T47D (cell line): ENCODE measurements around the gene TMEM116.
"Not testable (repeated sequence)": the region's sequence is repeated elsewhere in the genome, so short reads cannot be mapped to it uniquely, and the experiment has no call there.

Experiments used
- DNase-seq, 2 experiments: peaks; one replicate each; pipeline versions ENCODE4 v3.0.0 to v3.0.0-alpha.2; 2011 to 2012; ENCODE audit warnings: low read depth in 1 of 2, low spot score in 1 of 2
- JUND ChIP-seq: IDR thresholded peaks from 2 replicates; pipeline ENCODE4 v1.6.1; 2012; ENCODE audit warnings: low read depth
- in situ Hi-C: cut with HindIII; loops from 2 replicates; pipeline ENCODE4 v1.10.0; 2016; ENCODE audit warnings: low sequenced_read_pairs, low pct_unique_long_range_greater_than_20kb

The TMEM116 gene

DNA sequence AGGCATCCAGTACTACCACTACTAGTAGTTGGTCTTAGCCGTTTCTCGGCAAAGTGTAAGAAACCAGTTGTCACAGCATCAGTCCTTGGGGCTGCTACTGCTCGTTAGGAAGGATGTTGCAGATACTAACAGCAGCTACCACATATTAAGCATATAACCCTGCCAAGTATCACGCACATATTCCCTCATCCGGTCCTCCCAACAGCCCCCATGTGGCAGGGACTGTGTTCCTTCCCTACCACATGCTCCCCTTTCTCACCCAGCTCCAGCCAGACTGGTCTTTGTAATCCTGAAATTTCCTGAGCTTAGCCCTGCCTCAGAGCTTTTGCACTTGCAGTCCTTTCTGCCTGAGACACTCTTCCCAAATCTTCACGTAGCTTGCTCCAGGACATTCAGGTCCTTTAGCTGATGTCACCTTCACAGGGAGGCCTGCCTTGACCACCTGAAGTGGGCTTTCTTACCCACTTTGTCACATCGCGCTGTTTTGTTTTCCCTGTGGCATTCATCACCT lies 8.0 kb upstream of the TMEM116 start:
- in situ Hi-C loops: no loop called here
- no peak for DNase-seq
- TF ChIP-seq JUND: no peak

DNA sequence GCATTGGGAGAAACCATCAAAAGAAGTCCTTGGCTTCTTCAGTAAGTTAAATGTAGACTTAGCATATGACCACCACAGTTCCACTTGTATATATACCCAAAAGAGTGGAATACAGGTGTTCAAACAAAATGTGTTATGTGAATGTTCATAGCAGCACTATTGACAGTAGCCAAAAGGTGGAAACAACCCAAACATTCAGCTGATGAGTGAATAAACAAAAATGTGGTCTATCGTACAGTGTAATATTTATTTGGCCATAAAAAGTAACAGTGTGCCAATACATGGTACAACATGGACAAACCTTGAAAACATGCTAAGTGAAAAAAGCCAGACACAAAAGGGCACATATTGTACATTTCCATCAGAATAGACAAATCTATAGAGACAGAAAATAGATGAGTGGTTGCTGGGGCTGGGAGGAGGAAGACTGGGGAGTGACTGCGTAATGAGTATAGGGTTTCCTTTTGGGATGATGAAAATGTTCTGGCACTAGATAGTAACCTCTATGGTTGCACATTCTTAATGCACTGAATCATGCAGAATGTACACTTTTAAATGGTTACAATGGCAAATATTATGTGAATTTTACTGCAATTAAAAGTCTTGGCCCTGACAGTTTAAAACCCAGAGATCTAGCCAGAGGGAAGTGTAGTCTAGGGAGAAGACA lies 5.7 kb upstream of the TMEM116 start:
- no peak for DNase-seq
- no peak for TF ChIP-seq JUND
- in situ Hi-C loops: no loop called here

DNA sequence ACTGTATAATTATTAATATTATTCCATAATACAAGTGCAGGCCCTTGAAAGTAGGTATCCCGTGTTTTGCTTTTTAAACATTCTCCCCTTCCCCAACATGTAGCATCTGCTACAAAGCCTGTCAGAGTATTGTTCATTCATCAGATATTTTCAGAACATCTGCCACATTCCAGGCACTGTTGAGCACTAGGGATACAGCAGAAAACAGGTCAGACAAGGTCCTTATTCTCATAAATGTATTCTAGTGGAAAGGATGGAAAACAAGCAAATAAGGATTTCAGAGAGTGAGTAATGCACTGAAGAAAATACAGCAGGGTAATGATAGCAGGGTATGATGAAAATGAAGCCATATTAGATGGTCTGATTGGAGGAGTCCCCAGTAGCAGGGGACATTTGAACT lies 4.1 kb upstream of the TMEM116 start:
- TF ChIP-seq JUND: no peak
- DNase-seq: no peak
- in situ Hi-C loops: no loop called here

DNA sequence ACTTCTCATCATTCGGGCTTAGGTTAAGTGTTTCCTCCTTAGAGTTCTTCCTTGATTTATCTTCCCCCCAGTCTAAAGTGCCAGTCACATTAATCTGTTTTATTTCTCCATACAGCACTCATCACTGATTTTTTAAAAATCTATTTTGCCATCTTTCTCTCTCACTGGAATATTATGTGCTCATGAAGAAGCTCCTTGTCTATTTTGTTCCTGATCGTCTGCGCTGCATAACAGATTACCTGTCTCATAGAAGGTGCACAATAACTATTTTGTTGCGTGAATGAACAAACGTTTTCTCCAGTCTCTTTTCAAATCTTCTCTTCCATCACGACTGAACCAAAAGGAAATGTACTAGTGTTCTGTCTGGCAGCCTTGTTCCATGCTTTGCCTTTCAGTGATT lies 3.0 kb upstream of the TMEM116 start:
- TF ChIP-seq JUND: no peak
- in situ Hi-C loops: no loop called here
- DNase-seq: no peak

DNA sequence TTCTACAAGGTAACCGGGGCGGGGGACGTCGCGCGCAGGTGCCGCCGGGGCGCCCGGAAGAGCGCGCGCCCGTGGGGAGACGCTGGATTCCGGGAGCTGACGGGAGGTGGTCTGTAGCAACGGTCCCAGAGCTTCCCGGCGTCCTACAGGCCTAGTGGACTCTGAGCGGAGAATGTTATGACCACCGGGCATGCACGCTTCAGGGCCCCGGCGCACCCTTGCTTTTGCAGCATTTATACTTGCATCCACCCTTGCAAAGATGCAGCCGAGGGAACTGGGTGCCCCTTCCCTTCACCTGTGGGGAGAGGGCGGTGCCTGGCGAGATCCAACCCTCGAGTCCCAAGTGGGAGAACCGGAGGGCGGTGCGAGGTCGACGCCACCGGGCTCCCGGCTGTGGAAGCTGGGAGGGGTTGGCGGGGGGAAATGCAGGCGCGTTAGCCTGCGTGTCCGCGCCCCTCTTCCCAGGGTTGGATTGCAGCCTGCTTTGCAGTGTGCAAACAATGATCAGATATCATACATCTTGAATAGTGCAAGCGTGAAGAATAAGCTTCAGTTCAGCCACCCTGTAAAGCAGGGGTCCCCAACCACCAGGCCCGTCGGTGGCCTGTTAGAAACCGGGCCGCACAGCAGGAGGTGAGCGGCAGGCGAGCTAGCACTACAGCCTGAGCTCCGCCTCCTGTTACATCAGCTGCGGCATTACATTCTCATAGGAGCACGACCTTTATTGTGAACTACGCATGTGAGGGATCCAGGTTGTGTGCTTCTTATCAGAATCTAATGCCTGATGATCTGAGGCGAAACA lies 837 bp upstream of the TMEM116 start:
- in situ Hi-C loops: no loop called here
- DNase-seq: peak; percentile 55 to 85
- no peak for TF ChIP-seq JUND

DNA sequence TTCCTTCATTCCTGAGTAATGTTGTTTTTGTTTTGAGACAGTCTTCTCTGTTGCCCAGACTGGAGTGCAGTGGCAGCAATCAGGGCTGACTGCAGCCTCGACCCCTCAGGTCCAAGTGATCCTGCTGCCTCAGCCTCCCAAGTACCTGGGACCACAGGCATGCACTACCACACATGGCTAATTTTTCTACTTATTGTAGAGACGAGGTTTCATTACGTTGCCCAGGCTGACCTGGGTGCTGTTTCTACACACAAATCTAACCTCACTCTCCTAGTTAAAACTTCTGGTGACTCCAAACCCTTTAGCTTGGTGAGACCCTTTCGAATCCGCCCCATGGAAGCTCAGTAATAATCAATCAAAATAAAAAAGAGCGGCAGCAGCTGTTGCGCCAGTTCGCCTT lies 1.3 kb downstream of the TMEM116 start:
- DNase-seq: no peak
- in situ Hi-C loops: no loop called here
- no peak for TF ChIP-seq JUND

DNA sequence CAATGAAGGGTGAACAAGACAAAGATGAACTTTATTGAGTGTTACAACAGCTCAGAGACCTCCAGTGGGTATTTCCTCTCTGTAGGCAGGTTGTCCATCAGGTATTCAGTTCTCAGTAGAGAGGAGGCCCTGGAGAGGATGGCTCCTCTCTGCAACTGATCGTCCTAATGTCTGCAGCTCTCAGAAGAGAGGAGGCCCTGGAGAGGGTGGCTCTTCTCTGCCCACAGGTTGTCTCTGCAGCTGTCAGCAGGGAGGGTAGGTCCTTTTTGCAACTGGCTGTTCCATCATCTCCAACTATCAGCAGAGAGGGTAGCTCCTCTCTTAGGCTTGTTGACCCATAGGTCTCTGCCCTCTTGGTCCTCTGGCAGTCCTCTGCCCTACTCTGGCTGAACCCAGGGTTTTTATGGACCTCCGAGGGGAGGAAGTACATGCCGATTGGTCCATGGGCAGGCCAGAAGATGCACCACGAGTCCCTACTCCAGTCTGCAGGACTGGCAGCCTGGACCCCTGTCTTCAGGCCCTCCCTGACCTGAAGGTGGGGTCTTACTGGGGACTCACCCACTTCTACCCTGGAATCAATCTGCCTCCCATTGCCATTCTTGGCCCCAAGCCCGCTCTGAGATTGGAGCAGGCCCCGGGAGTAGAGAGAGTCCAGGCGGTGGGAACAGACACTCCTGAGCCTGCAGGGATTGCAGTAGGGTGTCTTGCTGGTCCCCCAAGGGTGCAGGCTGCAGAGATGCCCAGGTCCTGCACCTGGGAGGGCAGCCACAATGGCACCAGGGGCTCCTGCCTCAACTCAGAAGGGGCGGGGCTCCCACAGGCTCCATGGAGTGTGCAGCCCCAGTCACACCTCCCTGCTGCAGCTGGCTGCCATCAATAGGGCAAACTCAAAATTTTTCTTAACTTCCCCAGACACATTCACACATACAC lies 2.3 kb downstream of the TMEM116 start:
- in situ Hi-C loops: no loop called here
- DNase-seq: no peak
- TF ChIP-seq JUND: no peak

DNA sequence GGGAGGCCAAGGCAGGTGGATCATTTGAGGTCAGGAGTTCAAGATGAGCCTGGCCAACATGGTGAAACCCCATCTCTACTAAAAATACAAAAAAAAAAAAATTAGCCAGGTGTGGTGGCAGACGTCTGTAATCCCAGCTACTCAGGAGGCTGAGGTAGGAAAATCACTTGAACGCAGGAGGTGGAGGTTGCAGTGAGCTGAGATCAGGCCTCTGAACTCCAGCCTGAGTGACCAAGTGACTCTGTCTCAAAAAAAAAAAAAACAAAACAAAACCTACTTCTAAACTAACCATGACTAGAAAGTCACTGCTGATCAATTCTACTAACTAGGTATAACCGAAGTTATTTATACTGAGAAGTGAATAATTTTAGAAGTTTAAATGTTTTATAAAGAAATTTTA lies 3.4 kb downstream of the TMEM116 start:
- in situ Hi-C loops, DNase-seq: not testable (repeated sequence)

DNA sequence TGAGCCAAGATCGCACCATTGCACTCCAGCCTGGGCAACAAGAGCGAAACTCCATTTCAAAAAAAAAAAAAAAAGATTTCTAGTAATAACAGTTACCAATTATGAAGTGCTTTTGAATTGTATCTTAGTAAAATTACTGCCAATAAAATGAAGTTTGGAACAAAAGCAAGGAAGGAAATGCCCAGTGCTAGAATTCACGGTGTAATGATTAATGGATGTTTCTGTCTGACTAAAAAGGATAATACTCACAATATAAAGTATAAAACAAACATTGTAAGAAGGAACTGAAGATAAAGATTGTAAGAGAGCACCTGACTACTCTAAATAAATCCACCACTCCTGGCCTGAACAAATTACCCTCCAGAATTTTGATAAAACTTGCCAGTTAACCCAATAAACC lies 4.0 kb downstream of the TMEM116 start:
- no peak for TF ChIP-seq JUND
- no peak for DNase-seq
- in situ Hi-C loops: no loop called here

DNA sequence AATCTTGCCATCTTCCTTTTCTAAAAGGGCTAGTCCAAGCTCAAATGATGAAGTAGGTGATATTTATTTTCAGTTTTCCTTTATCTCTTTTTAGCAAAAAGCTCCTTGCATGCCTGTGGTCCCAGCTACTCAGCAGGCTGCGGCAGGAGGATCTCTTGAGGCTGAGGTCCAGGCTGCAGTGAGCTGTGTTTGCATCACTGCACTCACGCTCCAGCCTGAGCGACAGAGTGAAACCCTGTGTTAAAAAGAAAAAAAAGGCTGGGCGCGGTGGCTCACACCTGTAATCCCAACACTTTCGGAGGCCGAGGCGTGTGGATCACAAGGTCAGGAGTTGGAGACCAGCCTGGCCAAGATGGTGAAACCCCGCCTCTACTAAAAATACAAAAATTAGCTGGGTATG lies 5.0 kb downstream of the TMEM116 start:
- no peak for DNase-seq
- in situ Hi-C loops: no loop called here
- TF ChIP-seq JUND: no peak

DNA sequence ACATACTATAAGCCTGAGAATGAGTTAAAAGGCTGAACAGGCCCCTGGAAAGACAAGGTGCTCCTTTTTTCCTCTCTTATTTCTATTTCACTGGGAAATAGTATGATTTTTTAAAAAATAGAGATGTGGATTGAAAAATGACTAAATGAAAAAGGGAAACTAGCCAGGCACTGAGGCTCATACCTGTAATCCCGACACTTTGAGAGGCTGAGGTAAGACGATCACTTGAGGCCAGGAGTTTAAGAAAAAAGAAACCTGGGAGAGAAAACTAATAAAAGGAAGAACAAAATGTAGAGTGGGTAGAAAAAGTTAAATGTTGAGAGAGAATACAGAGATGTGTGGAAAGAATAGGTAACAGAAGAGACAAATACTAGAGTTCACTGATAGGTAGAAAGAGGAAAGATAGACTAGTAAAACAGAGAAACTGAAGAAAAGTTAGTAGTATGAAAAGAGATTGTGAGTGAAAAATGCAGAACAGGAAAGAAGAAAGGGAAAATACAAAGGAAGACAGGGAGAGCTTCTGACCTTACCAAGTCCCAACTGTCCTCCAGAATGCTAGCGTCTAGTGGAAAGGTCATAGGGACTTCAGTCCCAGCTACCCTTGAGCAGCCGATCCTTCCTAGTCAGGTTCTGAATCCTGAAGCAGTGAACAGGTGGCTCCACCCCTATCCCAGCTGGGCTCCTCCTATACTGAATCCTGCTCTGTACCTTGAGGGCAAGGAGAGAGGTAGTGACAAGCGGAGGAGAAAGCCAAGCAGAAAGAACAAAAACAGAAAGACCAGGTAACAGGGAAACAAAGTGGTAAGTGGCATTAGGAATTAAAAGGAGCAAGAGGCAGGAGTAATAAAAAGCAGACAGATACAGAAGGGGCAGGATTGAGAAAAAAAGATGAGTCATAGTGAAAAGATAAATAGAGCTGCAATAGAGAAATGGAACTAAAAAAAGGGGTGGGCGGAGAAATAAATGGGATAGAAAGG lies 7.3 kb downstream of the TMEM116 start:
- peak; percentile 77 to 88 for DNase-seq
- TF ChIP-seq JUND: no peak
- in situ Hi-C loops: no loop called here

DNA sequence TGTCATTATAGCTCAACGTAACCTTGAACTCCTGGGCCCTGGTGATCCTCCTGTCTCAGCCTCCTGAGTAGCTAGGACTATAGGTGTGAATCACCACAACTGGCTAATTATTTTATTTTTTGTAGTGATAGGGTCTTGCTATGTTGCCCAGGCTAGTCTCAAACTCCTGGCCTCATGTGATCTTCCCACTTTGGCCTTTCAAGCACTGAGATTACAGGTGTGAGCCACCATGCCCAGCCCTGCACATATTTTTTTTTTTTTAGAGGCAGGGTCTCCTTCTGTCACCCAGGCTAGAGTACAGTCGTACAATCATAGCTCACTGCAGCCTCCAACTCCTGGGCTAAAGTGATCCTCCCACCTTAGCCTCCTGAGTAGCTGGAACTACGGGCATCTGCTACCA lies 8.9 kb downstream of the TMEM116 start:
- TF ChIP-seq JUND: no peak
- in situ Hi-C loops: no loop called here
- no peak for DNase-seq
